SK-N-SH (cell line): ENCODE results near the gene GABRG3.

Experiments
- CHD2 ChIP-seq: fragments of 150-350 bp; IDR thresholded peaks from 2 replicates; pipeline ENCODE4 v1.6.1; 2018; ENCODE audit warnings: low read length; ENCODE audit not compliant: partially characterized antibody
- ELF1 ChIP-seq: IDR thresholded peaks from 2 replicates; pipeline ENCODE4 v1.4.0; 2012
- EP300 ChIP-seq, 2 experiments: IDR thresholded peaks; 2 replicates each; pipeline versions ENCODE4 v1.4.0 to v1.6.1; 2012; ENCODE audit warnings: borderline replicate concordance in 1 of 2, low read depth in 1 of 2, low read length in 1 of 2
- EZH2phosphoT487 ChIP-seq: fragments of 200-600 bp; sonication (generic); IDR thresholded peaks from 2 replicates; pipeline ENCODE4 v1.6.1; 2017; ENCODE audit warnings: low read depth, mixed run types, mild to moderate bottlenecking, antibody characterized with exemption, moderate library complexity, borderline replicate concordance
- GABPA ChIP-seq: IDR thresholded peaks from 2 replicates; pipeline ENCODE4 v1.4.0; 2012; ENCODE audit warnings: low read depth, mild to moderate bottlenecking
- POLR2AphosphoS5 ChIP-seq: IDR thresholded peaks from 2 replicates; pipeline ENCODE4 v1.6.1; 2012; ENCODE audit warnings: low read depth, low read length
- SMC3 ChIP-seq: IDR thresholded peaks from 2 replicates; pipeline ENCODE4 v1.6.1; 2012; ENCODE audit warnings: low read depth, low read length, improper control_type of control experiment
- TAF1 ChIP-seq: IDR thresholded peaks from 2 replicates; pipeline ENCODE4 v1.6.1; 2012; ENCODE audit warnings: low read depth, mild to moderate bottlenecking, low read length, moderate library complexity, borderline replicate concordance
- TEAD4 ChIP-seq: IDR thresholded peaks from 2 replicates; pipeline ENCODE4 v1.4.0; 2012; ENCODE audit warnings: mild to moderate bottlenecking, borderline replicate concordance; ENCODE audit not compliant: insufficient read depth
- TF ChIP-seq, protein P1 (sequence below): IDR thresholded peaks from 2 replicates; pipeline ENCODE4; 2012
- TF ChIP-seq, protein P2 (sequence below): fragments of 200-600 bp; sonication (generic); IDR thresholded peaks from 2 replicates; pipeline ENCODE4 v1.6.1; 2017; ENCODE audit warnings: antibody characterized with exemption, mild to moderate bottlenecking, moderate library complexity
- TF ChIP-seq, protein P3 (sequence below): IDR thresholded peaks from 2 replicates; pipeline ENCODE4 v1.6.1; 2012; ENCODE audit warnings: mild to moderate bottlenecking, low read depth, low read length, moderate library complexity

DNA sequence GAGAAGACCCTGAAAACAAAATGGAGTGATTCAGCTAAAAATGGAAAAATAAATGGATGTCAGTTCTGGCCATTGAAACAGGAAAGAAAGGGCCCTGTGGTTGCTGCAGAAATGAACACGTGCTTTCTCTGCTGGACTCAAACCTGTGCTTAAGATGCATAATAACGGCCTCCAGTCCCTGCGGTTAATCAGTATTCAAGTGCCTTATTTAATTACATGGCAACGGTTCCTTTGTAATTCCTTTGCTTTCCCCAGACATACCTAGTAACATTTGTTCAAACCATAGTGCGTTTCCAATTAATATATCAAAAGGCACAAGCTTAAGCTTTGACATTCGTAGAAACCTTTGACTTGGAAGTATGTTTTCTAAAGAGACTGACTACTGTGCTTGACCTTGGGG lies 428.3 kb downstream of the GABRG3 start:
- TF ChIP-seq POLR2AphosphoS5: no peak
- no peak for TF ChIP-seq CHD2
- no peak for TF ChIP-seq TAF1
- TF ChIP-seq, protein P1, sequence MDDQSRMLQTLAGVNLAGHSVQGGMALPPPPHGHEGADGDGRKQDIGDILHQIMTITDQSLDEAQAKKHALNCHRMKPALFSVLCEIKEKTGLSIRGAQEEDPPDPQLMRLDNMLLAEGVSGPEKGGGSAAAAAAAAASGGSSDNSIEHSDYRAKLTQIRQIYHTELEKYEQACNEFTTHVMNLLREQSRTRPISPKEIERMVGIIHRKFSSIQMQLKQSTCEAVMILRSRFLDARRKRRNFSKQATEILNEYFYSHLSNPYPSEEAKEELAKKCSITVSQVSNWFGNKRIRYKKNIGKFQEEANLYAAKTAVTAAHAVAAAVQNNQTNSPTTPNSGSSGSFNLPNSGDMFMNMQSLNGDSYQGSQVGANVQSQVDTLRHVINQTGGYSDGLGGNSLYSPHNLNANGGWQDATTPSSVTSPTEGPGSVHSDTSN: no peak
- no peak for TF ChIP-seq ELF1
- TF ChIP-seq, protein P2, sequence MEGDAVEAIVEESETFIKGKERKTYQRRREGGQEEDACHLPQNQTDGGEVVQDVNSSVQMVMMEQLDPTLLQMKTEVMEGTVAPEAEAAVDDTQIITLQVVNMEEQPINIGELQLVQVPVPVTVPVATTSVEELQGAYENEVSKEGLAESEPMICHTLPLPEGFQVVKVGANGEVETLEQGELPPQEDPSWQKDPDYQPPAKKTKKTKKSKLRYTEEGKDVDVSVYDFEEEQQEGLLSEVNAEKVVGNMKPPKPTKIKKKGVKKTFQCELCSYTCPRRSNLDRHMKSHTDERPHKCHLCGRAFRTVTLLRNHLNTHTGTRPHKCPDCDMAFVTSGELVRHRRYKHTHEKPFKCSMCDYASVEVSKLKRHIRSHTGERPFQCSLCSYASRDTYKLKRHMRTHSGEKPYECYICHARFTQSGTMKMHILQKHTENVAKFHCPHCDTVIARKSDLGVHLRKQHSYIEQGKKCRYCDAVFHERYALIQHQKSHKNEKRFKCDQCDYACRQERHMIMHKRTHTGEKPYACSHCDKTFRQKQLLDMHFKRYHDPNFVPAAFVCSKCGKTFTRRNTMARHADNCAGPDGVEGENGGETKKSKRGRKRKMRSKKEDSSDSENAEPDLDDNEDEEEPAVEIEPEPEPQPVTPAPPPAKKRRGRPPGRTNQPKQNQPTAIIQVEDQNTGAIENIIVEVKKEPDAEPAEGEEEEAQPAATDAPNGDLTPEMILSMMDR: no peak
- TF ChIP-seq, protein P3, sequence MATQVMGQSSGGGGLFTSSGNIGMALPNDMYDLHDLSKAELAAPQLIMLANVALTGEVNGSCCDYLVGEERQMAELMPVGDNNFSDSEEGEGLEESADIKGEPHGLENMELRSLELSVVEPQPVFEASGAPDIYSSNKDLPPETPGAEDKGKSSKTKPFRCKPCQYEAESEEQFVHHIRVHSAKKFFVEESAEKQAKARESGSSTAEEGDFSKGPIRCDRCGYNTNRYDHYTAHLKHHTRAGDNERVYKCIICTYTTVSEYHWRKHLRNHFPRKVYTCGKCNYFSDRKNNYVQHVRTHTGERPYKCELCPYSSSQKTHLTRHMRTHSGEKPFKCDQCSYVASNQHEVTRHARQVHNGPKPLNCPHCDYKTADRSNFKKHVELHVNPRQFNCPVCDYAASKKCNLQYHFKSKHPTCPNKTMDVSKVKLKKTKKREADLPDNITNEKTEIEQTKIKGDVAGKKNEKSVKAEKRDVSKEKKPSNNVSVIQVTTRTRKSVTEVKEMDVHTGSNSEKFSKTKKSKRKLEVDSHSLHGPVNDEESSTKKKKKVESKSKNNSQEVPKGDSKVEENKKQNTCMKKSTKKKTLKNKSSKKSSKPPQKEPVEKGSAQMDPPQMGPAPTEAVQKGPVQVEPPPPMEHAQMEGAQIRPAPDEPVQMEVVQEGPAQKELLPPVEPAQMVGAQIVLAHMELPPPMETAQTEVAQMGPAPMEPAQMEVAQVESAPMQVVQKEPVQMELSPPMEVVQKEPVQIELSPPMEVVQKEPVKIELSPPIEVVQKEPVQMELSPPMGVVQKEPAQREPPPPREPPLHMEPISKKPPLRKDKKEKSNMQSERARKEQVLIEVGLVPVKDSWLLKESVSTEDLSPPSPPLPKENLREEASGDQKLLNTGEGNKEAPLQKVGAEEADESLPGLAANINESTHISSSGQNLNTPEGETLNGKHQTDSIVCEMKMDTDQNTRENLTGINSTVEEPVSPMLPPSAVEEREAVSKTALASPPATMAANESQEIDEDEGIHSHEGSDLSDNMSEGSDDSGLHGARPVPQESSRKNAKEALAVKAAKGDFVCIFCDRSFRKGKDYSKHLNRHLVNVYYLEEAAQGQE: no peak
- TF ChIP-seq SMC3: no peak
- TF ChIP-seq GABPA: no peak
- no peak for TF ChIP-seq EZH2phosphoT487
- TF ChIP-seq EP300 (IDR thresholded peaks at IDR 0.05; ENCODE audit: borderline replicate concordance in 1 of 2, low read depth in 1 of 2, low read length in 1 of 2): no peak
- no peak for TF ChIP-seq TEAD4
